Stromal cell of bone marrow (primary cell): ENCODE measurements around the gene MTMR12.

Experiments used
- DNase-seq: peaks from one replicate; pipeline ENCODE4 v3.0.0-alpha.2; 2012; ENCODE audit warnings: low read depth

Gene MTMR12

GRCh38 chr5:32312595-32313332, at the start of gene MTMR12:
Gene MTMR12 (minus strand): TSS chr5:32312939. CDS start chr5:32312838, 101 bp downstream.
- peak; percentile 99 for DNase-seq

GRCh38 chr5:32362527-32362926, 49.8 kb upstream of the MTMR12 start:
- no peak for DNase-seq

- DNase-seq = no peak
These were observed 48.2 kb upstream of the MTMR12 start for GRCh38 chr5:32360906-32361305.

- DNase-seq = no peak
These were observed 45.9 kb upstream of the MTMR12 start for GRCh38 chr5:32358611-32359010.

GRCh38 chr5:32357658-32358057, 44.9 kb upstream of the MTMR12 start:
- no peak for DNase-seq

- DNase-seq = no peak
These were observed 42.9 kb upstream of the MTMR12 start for GRCh38 chr5:32355686-32356085.

- no peak for DNase-seq
These were observed 40.7 kb upstream of the MTMR12 start for GRCh38 chr5:32353420-32353819.

- no peak for DNase-seq
These were observed 39.9 kb upstream of the MTMR12 start for GRCh38 chr5:32352685-32353084.

GRCh38 chr5:32346869-32347268, 34.1 kb upstream of the MTMR12 start:
- no peak for DNase-seq

- DNase-seq = no peak
These were observed 30.4 kb upstream of the MTMR12 start for GRCh38 chr5:32343058-32343672.

- DNase-seq = no peak
These were observed 29.9 kb upstream of the MTMR12 start for GRCh38 chr5:32342656-32343055.

GRCh38 chr5:32339878-32340277, 27.1 kb upstream of the MTMR12 start:
- no peak for DNase-seq

- DNase-seq = no peak
These were observed 26.5 kb upstream of the MTMR12 start for GRCh38 chr5:32339198-32339597.

GRCh38 chr5:32332966-32333365, 20.2 kb upstream of the MTMR12 start:
- DNase-seq = no peak

- DNase-seq = no peak
These were observed 19.6 kb upstream of the MTMR12 start for GRCh38 chr5:32332361-32332760.

GRCh38 chr5:32331935-32332274, 19.2 kb upstream of the MTMR12 start:
- no peak for DNase-seq

- DNase-seq = no peak
These were observed 18.6 kb upstream of the MTMR12 start for GRCh38 chr5:32331217-32331934.

GRCh38 chr5:32330126-32330971, 17.6 kb upstream of the MTMR12 start:
- DNase-seq = no peak

GRCh38 chr5:32329395-32329834, 16.7 kb upstream of the MTMR12 start:
- peak; percentile 47 for DNase-seq

GRCh38 chr5:32326216-32326772, 13.6 kb upstream of the MTMR12 start:
- no peak for DNase-seq

GRCh38 chr5:32325616-32326015, 12.9 kb upstream of the MTMR12 start:
- no peak for DNase-seq

GRCh38 chr5:32325062-32325461, 12.3 kb upstream of the MTMR12 start:
- DNase-seq = no peak
